Caco-2 (cell line): Measurements from ENCODE around the gene GALK2. TPM values are rescaled to one million over a fixed set of nuclear protein-coding genes. Genes with fewer than 3 reads are reported as not detected.

ENCODE experiments used
- BruUV-seq: library from RNA; stranded (reverse); fragments of 400-500 nt; replicated peaks from 2 replicates; lab custom pipeline; 2021; lab: Mats Ljungman, UMichigan
- CTCF ChIA-PET: fragments of 300-600 bp; sonication (Branson Sonifier 250); formaldehyde crosslinking; loops from one replicate; lab custom pipeline; 2022; ENCODE audit warnings: antibody characterized with exemption; lab: Charles Lee
- POLR2A ChIA-PET: fragments of 300-600 bp; sonication (Branson Sonifier 250); formaldehyde crosslinking; loops from one replicate; lab custom pipeline; 2022; ENCODE audit warnings: antibody characterized with exemption; lab: Charles Lee
- DNase-seq, 2 experiments: peaks; one replicate each; pipeline versions ENCODE4 v3.0.0 to v3.0.0-alpha.2; 2020 to 2022
- H3K27me3 ChIP-seq: replicated peaks from 2 replicates; pipeline ENCODE4 v1.6.0; 2011; ENCODE audit warnings: low read length; ENCODE audit not compliant: control insufficient read depth, insufficient read depth
- H3K36me3 ChIP-seq: 2 replicates; pipeline ENCODE4 v1.5.1; 2011; ENCODE audit warnings: low read length; ENCODE audit not compliant: control insufficient read depth, insufficient read depth
- H3K4me1 ChIP-seq: fragments of 250-450 bp; sonication (Bioruptor Pico); 2 replicates; pipeline ENCODE4 v1.5.1; 2020; ENCODE audit warnings: mild to moderate bottlenecking
- H3K4me3 ChIP-seq: 2 replicates; pipeline ENCODE4 v1.5.1; 2011; ENCODE audit warnings: low read depth, mild to moderate bottlenecking, control low read depth, low read length
- H3K9me3 ChIP-seq: fragments of 250-450 bp; sonication (Bioruptor Pico); 2 replicates; pipeline ENCODE4 v1.5.1; 2020; ENCODE audit warnings: mild to moderate bottlenecking, moderate library complexity
- H3K27ac Mint-ChIP-seq: one replicate; pipeline ENCODE4 v1.8.0; 2022; ENCODE audit warnings: mixed read lengths; ENCODE audit not compliant: unreplicated experiment
- H3K27me3 Mint-ChIP-seq: one replicate; pipeline ENCODE4 v1.8.0; 2022; ENCODE audit warnings: mixed read lengths; ENCODE audit not compliant: insufficient read depth, unreplicated experiment
- H3K36me3 Mint-ChIP-seq: one replicate; pipeline ENCODE4 v1.8.0; 2022; ENCODE audit warnings: mild to moderate bottlenecking, mixed read lengths; ENCODE audit not compliant: insufficient read depth, unreplicated experiment
- H3K4me1 Mint-ChIP-seq: one replicate; pipeline ENCODE4 v1.8.0; 2022; ENCODE audit warnings: low read depth, mixed read lengths; ENCODE audit not compliant: unreplicated experiment
- H3K4me3 Mint-ChIP-seq: one replicate; pipeline ENCODE4 v1.8.0; 2022; ENCODE audit warnings: mild to moderate bottlenecking, moderate library complexity, mixed read lengths; ENCODE audit not compliant: unreplicated experiment
- H3K9me3 Mint-ChIP-seq: one replicate; pipeline ENCODE4 v1.8.0; 2022; ENCODE audit warnings: mixed read lengths; ENCODE audit not compliant: unreplicated experiment
- intact Hi-C: fragments of 100-400 bp; cut with micrococcal nuclease; formaldehyde crosslinking; loops from one replicate; pipeline ENCODE4 v1.10.0; 2022; ENCODE audit not compliant: unreplicated experiment
- total RNA-seq: library from RNA; stranded (reverse); gene quantifications from 2 replicates; pipeline ENCODE4 v1.2.3, GENCODE V29; 2022
- TF ChIP-seq, protein P1 (sequence below), 2 experiments: fragments of 200-600 bp in 1 of 2; IDR thresholded peaks; 1 replicate in 1 of 2; 2 replicates in 1 of 2; pipeline versions ENCODE4 v1.5.1 to v1.8.0; 2011 to 2022; ENCODE audit warnings: antibody characterized with exemption in 1 of 2, control low read depth in 1 of 2, inconsistent platforms in 1 of 2, low read depth in 1 of 2, low read length in 1 of 2, mild to moderate bottlenecking in 1 of 2, moderate library complexity in 1 of 2; ENCODE audit not compliant: insufficient read depth in 1 of 2, severe bottlenecking in 1 of 2, unreplicated experiment in 1 of 2

GALK2 gene
- total RNA-seq, 1 experiment from 2014 or later, result 25.5 TPM

DNA sequence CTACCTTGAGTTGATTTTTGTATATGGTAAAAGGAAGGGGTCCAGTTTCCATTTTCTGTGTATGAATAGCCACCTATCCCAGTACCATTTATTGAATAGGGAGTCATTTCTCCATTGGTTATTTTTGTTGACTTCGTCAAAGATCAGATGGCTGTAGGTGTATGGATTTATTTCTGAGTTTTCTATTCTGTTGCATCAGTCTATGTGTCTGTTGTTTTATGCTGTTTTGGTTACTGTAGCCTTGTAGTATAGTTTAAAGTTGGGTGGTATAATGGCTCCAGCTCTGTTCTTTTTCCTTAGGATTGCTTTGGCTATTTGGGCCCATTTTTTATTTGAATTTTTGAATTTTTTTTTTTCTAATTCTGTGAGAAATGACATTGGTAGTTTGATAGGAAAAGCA lies 127.5 kb downstream of the GALK2 start:
- TF ChIP-seq, protein P1, sequence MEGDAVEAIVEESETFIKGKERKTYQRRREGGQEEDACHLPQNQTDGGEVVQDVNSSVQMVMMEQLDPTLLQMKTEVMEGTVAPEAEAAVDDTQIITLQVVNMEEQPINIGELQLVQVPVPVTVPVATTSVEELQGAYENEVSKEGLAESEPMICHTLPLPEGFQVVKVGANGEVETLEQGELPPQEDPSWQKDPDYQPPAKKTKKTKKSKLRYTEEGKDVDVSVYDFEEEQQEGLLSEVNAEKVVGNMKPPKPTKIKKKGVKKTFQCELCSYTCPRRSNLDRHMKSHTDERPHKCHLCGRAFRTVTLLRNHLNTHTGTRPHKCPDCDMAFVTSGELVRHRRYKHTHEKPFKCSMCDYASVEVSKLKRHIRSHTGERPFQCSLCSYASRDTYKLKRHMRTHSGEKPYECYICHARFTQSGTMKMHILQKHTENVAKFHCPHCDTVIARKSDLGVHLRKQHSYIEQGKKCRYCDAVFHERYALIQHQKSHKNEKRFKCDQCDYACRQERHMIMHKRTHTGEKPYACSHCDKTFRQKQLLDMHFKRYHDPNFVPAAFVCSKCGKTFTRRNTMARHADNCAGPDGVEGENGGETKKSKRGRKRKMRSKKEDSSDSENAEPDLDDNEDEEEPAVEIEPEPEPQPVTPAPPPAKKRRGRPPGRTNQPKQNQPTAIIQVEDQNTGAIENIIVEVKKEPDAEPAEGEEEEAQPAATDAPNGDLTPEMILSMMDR (IDR thresholded peaks at IDR 0.05; ENCODE audit: insufficient read depth in 1 of 2, low read depth in 1 of 2, low read length in 1 of 2, severe bottlenecking in 1 of 2, unreplicated experiment in 1 of 2), result no peak

DNA sequence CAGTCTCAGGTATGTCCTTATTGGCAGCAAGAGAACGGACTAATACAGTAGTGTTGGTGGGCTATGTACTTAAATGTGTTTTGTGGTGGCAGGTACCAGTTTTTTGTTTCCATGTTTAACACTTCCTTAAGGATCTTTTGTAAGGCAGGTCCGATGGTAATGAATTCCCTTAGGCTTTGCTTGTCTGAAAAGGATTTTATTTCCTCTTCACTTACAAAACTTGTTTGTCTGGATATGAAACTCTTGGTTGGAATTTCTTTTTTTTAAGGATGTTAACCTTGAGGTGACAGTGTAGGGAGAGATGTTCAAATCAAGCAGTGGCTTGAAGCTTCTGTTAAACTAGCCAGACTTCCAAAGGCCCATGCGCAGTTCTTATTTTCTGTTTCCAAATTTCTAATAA lies 130.8 kb downstream of the GALK2 start:
- Histone ChIP-seq H3K4me3 (no peak overlapping the region), H3K27me3 (no peaks in the 10 kb centered on the region), H3K36me3 (no peaks in the 10 kb centered on the region), H3K9me3 (no peaks in the 10 kb centered on the region), H3K4me1 (no peaks in the 10 kb centered on the region)
- TF ChIP-seq, protein P1 (IDR thresholded peaks at IDR 0.05; ENCODE audit: insufficient read depth in 1 of 2, low read depth in 1 of 2, low read length in 1 of 2, severe bottlenecking in 1 of 2, unreplicated experiment in 1 of 2), result no peak
- ChIA-PET POLR2A (no interaction called here), CTCF (no interaction called here)
- Mint-ChIP-seq H3K4me1 (no peaks in the 10 kb centered on the region), H3K4me3 (no peak overlapping the region), H3K27ac (no peak overlapping the region), H3K36me3 (no peaks in the 10 kb centered on the region), H3K27me3 (no peaks in the 10 kb centered on the region), H3K9me3 (peaks cover 11% of the 10 kb centered on the region)
- no TSS peak for BruUV-seq
- intact Hi-C loops, result no loop called here
- no peak for DNase-seq

More for the DNA sequence above, 127.5 kb downstream of the GALK2 start:
- Mint-ChIP-seq H3K9me3 (peaks cover 11% of the 10 kb centered on the region), H3K36me3 (peaks cover 5% of the 10 kb centered on the region), H3K27ac (no peak overlapping the region), H3K27me3 (no peaks in the 10 kb centered on the region), H3K4me1 (no peaks in the 10 kb centered on the region), H3K4me3 (no peak overlapping the region)
- no peaks in the 10 kb centered on the region for H3K27me3 ChIP-seq
- H3K4me3 ChIP-seq, result no peak overlapping the region
- H3K36me3 ChIP-seq, result no peaks in the 10 kb centered on the region
- BruUV-seq, result no TSS peak
- intact Hi-C loops, result no loop called here
- DNase-seq, result no peak
- CTCF ChIA-PET, result no interaction called here
- no peaks in the 10 kb centered on the region for H3K4me1 ChIP-seq
- POLR2A ChIA-PET, result no interaction called here
- H3K9me3 ChIP-seq, result no peaks in the 10 kb centered on the region

DNA sequence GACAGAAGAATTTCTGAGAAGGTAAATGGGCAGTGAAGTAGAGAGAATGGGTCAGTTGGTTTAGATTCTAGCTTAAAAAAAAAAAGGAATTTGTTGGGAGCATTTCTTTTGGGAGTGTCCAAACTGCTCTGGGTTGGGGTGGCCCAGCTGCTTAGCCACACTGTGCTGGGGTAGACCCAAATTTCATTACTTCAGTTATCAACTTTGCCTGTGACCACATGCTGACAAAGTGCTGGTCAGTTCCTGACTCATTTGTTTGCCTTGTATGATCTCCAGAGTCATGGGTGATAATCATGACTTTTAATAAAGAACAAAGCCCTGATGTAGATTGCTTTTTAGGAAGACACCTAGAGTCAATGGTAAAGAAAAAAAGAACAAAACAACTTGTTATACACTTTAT lies 131.5 kb downstream of the GALK2 start:
- H3K9me3 ChIP-seq, result no peaks in the 10 kb centered on the region
- peaks cover 2% of the 10 kb centered on the region for H3K36me3 Mint-ChIP-seq
- no peak for DNase-seq
- TF ChIP-seq, protein P1 (IDR thresholded peaks at IDR 0.05; ENCODE audit: insufficient read depth in 1 of 2, low read depth in 1 of 2, low read length in 1 of 2, severe bottlenecking in 1 of 2, unreplicated experiment in 1 of 2), result no peak
- H3K9me3 Mint-ChIP-seq, result peaks cover 11% of the 10 kb centered on the region
- BruUV-seq, result no TSS peak
- no peaks in the 10 kb centered on the region for H3K4me1 ChIP-seq
- no peaks in the 10 kb centered on the region for H3K36me3 ChIP-seq
- intact Hi-C loops, result no loop called here
- H3K4me1 Mint-ChIP-seq, result no peaks in the 10 kb centered on the region
- no peak overlapping the region for H3K27ac Mint-ChIP-seq
- no peak overlapping the region for H3K4me3 Mint-ChIP-seq
- CTCF ChIA-PET, result no interaction called here
- POLR2A ChIA-PET, result no interaction called here
- H3K4me3 ChIP-seq, result no peak overlapping the region
- no peaks in the 10 kb centered on the region for H3K27me3 Mint-ChIP-seq
- H3K27me3 ChIP-seq, result no peaks in the 10 kb centered on the region
